AG04450 (cell line): Measurements from ENCODE around the gene CGNL1. TPM values are rescaled to one million over a fixed set of nuclear protein-coding genes. Genes with fewer than 3 reads are reported as not detected.

ENCODE experiments used
- CTCF ChIA-PET: fragments of 300-600, 350-600 bp; formaldehyde crosslinking; extraction: SDS; loops from one replicate; lab custom pipeline; 2022; ENCODE audit warnings: antibody characterized with exemption, inconsistent platforms; lab: Charles Lee
- POLR2A ChIA-PET: fragments of 350-600 bp; formaldehyde crosslinking; extraction: SDS; loops from one replicate; lab custom pipeline; 2021; ENCODE audit warnings: antibody characterized with exemption, inconsistent platforms; lab: Yijun Ruan, JAX
- DNase-seq: peaks from one replicate; pipeline ENCODE4 v3.0.0-alpha.2; 2011; ENCODE audit warnings: low read depth, low spot score
- H3K27ac ChIP-seq: one replicate; pipeline ENCODE4 v1.5.1; 2012; ENCODE audit warnings: low read depth, low read length, control low read depth
- H3K27me3 ChIP-seq: one replicate; pipeline ENCODE4 v1.6.0; 2012; ENCODE audit warnings: low read length; ENCODE audit not compliant: control insufficient read depth, insufficient read depth
- H3K4me3 ChIP-seq: 2 replicates; pipeline ENCODE4 v1.5.1; 2011; ENCODE audit warnings: mild to moderate bottlenecking, low read depth, low read length, control low read depth
- H3K9me3 ChIP-seq: 2 replicates; pipeline ENCODE4 v1.5.1; 2012; ENCODE audit warnings: low read length; ENCODE audit not compliant: control insufficient read depth, insufficient read depth
- polyA plus RNA-seq: library from polyadenylated mRNA; depleted of rRNA; stranded (reverse); fragments of >200 nt; gene quantifications from 2 replicates; pipeline ENCODE4 v1.2.3, GENCODE V29; 2011
- TF ChIP-seq, protein P1 (sequence below): IDR thresholded peaks from 2 replicates; pipeline ENCODE4 v1.5.1; 2011; ENCODE audit warnings: low read depth, low read length, control low read depth, inconsistent platforms

CGNL1 gene
- polyA plus RNA-seq, 1 experiment: 0.25 TPM

DNA sequence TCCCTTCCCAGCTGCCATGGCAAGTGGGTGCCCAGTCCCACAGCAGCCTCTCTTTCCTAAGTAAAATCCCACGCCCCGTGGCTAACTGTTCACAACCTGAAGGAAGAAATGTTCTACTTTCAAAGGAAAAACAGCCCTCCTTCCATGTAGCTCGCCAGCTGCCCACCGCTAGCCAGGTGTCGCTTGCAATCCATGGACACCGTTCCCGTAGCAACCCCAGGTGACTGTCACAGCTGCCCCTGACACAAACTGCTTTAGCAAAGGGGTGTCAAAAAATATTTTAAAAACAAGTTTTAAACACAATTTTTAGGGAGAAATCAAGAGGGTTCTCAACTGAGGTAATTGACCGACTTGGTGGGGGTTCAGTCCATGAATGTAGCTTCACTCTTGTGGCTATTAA lies 21.0 kb upstream of the CGNL1 start:
- POLR2A ChIA-PET: no interaction called here
- CTCF ChIA-PET: interaction anchor here (0.9 to 3.8 kb wide), 4 partner anchors 13 to 187 kb away, joined by 3 to 14 read pairs (median 10); no protein-coding TSS in a partner anchor
- H3K4me3 ChIP-seq: no peak overlapping the region
- TF ChIP-seq, protein P1, sequence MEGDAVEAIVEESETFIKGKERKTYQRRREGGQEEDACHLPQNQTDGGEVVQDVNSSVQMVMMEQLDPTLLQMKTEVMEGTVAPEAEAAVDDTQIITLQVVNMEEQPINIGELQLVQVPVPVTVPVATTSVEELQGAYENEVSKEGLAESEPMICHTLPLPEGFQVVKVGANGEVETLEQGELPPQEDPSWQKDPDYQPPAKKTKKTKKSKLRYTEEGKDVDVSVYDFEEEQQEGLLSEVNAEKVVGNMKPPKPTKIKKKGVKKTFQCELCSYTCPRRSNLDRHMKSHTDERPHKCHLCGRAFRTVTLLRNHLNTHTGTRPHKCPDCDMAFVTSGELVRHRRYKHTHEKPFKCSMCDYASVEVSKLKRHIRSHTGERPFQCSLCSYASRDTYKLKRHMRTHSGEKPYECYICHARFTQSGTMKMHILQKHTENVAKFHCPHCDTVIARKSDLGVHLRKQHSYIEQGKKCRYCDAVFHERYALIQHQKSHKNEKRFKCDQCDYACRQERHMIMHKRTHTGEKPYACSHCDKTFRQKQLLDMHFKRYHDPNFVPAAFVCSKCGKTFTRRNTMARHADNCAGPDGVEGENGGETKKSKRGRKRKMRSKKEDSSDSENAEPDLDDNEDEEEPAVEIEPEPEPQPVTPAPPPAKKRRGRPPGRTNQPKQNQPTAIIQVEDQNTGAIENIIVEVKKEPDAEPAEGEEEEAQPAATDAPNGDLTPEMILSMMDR: no peak
- DNase-seq: no peak
- peaks cover 3% of the 10 kb centered on the region for H3K27me3 ChIP-seq
- no peak overlapping the region for H3K27ac ChIP-seq
- H3K9me3 ChIP-seq: no peaks in the 10 kb centered on the region

- no peak overlapping the region for H3K27ac ChIP-seq
- peaks cover 3% of the 10 kb centered on the region for H3K27me3 ChIP-seq
- no peaks in the 10 kb centered on the region for H3K9me3 ChIP-seq
- DNase-seq: no peak
- H3K4me3 ChIP-seq: no peak overlapping the region
- ChIA-PET CTCF (interaction anchor here (0.8 to 3.8 kb wide), 5 partner anchors 14 to 205 kb away, joined by 3 to 14 read pairs (median 8); no protein-coding TSS in a partner anchor), POLR2A (no interaction called here)
- TF ChIP-seq, protein P1: no peak
Measured at GRCh38 chr15:57356178-57356577, 20.1 kb upstream of the CGNL1 start.

GRCh38 chr15:57356636-57357035 lies 19.7 kb upstream of the CGNL1 start:
- no peak for DNase-seq
- POLR2A ChIA-PET: no interaction called here
- Histone ChIP-seq H3K4me3 (no peak overlapping the region), H3K27ac (no peak overlapping the region), H3K27me3 (peaks cover 3% of the 10 kb centered on the region), H3K9me3 (no peaks in the 10 kb centered on the region)
- TF ChIP-seq, protein P1: no peak
- CTCF ChIA-PET: interaction anchor here (0.6 to 3.8 kb wide), 5 partner anchors 16 to 819 kb away, joined by 3 to 14 read pairs (median 8); no protein-coding TSS in a partner anchor

DNA sequence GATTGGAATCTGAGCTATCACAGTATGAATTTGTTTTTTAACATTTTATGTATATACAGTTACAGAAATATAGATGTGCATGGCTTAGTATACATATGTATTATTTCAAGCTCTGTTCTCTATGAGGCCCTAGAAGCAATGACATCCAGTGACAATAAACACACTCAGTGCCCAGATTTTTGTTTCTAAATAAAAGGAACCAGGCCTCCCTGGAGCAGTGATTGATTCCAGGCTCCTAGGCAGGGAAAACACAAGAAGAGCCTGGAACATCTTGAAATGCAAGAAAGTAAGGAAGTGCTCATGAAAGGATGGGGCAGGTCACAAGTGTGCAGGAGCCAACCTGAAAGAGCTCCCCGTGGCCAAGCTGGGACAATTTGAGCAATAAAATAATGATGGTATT lies 18.5 kb upstream of the CGNL1 start:
- ChIA-PET CTCF (interaction anchor here (3.8 kb wide), 1 partner anchor 184 kb away, joined by 11 read pairs; no protein-coding TSS in a partner anchor), POLR2A (interaction anchor here (0.6 kb wide), 1 partner anchor 263 kb away, joined by 3 read pairs; no protein-coding TSS in a partner anchor)
- TF ChIP-seq, protein P1: no peak
- Histone ChIP-seq H3K27me3 (peaks cover 3% of the 10 kb centered on the region), H3K4me3 (no peak overlapping the region), H3K9me3 (no peaks in the 10 kb centered on the region), H3K27ac (no peak overlapping the region)
- DNase-seq: no peak

GRCh38 chr15:57358571-57358970 lies 17.7 kb upstream of the CGNL1 start:
- H3K9me3 ChIP-seq: no peaks in the 10 kb centered on the region
- CTCF ChIA-PET: no interaction called here
- TF ChIP-seq, protein P1: no peak
- no peak overlapping the region for H3K27ac ChIP-seq
- no peak overlapping the region for H3K4me3 ChIP-seq
- DNase-seq: no peak
- no peaks in the 10 kb centered on the region for H3K27me3 ChIP-seq
- POLR2A ChIA-PET: no interaction called here
